Measurements from ENCODE around the gene TNRC6A.
"Not testable (repeated sequence)": the region's sequence is repeated elsewhere in the genome, so short reads cannot be mapped to it uniquely, and the experiment has no call there.

TNRC6A gene

DNA sequence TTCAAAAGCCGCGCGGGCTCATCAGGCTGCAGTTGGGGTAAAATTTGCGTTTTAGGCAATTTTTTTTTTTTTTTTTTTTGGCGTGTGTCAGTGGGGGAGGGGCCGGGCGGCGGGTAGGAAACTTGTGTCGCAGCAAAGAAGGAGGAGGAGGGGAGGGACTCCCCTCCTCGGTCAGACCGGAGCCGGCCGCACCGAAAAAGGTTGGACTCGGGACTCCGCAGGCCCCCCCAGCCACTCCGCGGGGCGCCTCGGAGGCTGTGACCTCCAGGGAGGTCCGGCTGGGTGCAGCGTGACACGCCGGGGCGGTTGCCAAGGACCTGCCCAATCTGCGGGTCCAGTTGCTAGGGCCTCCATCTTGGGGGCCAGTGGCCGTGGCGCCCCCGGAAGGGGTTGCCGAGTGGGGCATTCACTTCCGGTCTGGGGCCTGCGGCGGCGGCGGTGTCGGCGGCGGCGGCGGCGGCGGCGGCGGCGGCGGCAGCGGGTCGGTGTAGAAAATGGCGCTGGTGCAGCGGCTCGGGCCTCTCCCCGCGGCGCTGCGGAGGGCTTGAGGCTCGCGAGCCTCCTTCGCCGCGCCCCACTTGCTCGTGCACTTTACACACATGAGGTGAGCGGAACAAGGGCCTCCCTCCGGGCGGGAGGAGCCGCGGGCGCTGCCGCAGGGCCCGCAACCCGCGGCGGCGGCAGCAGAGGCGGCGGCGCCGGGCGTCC lies at the start of gene TNRC6A:
Gene TNRC6A, plus strand, starts transcription at position 409 of the 708 bp plus-strand sequence. Its CDS starts 191 bp downstream, at position 600.
- peak; percentile 80 for DNase-seq

- DNase-seq, result no peak
These were observed 47.7 kb upstream of the TNRC6A start for GRCh38 chr16:24681793-24682192.

DNA sequence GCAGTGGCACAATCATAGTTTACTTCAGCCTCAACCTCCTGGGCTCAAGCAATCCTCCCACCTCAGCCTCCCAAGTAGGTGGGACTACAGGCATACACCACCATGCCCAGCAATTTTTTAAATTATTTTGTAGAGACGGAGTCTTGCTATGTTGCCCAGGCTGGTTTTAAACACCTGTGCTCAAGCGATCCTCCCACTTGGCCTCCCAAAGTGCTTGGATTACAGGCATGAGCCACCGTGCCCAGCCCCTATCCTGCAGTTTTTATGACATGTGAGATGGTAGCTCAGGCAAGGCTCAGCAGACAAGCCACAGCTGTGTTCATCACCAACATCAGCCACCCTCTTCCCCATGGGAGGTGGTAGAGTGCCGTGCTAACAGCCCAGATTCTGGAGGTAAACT lies 46.2 kb upstream of the TNRC6A start:
- no peak for DNase-seq

DNA sequence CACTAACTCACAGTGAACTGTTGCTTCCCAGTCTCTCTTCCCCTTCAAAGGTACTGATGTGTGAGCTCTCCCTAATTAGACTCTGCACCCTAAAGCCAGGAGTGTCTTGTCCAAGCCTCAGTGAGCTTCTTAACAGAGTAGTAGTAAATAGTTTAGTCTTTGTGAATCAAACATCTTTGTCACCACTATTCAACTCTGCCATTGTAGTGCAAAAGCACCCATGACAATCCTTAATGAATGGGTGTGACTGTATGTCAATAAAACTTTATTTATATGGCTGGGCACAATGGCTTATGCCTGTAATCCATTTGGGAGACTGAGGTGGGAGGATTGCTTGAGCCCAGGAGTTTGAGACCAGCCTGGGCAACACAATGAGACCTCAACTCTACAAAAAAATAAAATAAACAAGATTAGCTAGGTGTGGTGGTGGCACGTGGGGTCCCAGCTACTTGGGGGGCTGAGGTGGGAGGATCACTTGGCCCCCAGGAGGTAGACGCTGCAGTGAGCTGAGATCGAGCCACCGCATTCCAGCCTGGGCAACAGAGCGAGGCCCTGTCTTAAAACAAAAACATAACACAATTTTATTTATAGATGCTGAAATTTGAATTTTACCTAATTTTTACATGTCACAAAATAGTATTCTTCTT lies 45.5 kb upstream of the TNRC6A start:
- no peak for DNase-seq

GRCh38 chr16:24685539-24686432 lies 43.7 kb upstream of the TNRC6A start:
- no peak for DNase-seq

DNA sequence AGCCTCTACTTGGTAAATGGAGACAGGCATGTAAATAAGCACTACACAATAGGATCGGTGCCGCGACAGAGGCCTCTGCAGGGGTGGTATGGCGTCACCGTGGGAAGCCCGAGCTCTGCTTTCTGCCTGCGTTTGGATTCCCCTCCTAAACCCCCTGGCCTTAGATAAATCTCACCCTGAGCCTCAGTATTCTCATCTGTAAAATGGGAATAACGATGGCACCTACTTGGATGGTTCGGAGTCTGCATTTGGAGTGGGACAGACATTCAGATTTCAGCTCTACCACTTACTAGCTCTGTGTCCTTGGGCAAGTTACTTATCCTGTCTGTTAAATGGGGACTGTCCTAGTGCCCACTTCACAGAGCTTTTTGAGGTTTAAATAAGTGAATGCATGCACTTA lies 42.8 kb upstream of the TNRC6A start:
- DNase-seq, result no peak

DNA sequence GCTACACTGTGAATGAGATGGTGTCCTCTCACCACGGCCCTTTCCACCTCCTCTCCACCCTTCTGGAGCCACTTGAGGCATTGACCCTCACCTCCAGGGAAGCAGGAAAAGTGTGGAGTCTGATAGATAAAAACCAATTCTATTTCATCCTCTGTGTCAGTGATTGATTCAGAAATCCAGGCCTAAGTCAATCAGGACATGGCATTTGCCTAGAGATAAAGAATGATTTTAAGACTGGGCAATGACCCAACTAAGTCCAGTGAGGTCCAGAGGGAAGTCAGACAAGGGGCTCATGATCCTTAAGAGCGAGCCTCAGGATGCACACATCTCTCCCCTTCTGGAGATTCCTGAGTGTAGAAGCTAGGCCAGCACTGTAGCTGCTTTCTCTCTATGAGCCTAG lies 41.1 kb upstream of the TNRC6A start:
- no peak for DNase-seq

DNA sequence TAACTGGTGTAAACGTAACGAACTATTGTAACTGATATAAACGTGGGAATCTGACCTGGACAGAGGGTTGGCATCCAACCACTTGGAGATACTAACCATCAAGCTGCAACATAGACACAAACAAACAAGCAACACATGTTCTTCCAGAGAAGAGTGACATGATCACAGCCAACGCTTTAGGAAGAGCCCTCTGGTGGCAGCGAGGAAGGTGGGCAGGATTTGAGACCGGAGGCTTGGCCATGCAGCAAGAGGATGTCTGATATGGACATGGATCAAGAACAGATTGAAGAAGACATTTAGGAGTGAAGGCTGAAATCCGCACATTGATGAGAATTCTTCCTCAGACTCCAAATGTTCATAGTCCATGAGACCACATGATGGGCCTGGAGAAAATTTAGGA lies 40.3 kb upstream of the TNRC6A start:
- DNase-seq, result no peak

DNA sequence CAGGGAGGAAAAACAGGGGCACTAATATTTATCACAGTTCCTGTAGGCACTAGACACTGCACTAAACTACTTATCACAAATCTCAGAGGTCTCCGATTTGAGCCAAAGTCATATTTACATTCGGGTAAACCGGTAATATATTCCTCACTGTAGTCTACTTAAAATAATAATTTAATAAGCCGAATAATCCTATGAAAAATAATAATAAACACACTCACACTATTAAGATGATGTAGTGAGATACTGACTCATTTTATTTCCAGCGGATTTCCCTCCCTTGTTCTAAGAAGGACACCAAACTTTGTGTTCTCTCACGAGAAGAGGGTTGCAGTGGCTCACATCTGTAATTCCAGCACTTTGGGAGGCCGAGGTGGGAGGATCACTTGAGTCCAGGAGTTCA lies 36.6 kb upstream of the TNRC6A start:
- DNase-seq, result no peak

- DNase-seq, result no peak
These were observed 34.5 kb upstream of the TNRC6A start for GRCh38 chr16:24694931-24695330.

DNA sequence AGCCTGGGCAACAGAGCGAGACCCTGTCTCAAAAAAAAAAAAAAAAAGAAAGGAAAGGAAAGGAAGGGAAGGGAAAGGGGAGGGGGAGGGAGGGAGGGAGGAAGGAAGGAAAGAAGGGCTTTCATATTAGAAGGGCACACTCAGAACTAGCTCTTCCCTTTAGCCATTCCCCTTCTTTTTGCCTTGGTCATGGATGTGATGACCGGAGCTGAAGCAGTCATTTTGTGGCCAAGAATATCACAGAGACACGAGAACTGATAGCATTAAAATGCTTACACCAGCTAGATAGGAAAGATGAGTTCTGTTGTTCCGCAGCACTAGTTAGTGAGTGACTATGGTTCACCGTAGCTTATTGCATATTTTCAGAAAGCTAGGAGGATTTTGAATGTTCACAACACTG lies 32.8 kb upstream of the TNRC6A start:
- DNase-seq, result no peak

GRCh38 chr16:24698308-24698707 lies 31.1 kb upstream of the TNRC6A start:
- no peak for DNase-seq

DNA sequence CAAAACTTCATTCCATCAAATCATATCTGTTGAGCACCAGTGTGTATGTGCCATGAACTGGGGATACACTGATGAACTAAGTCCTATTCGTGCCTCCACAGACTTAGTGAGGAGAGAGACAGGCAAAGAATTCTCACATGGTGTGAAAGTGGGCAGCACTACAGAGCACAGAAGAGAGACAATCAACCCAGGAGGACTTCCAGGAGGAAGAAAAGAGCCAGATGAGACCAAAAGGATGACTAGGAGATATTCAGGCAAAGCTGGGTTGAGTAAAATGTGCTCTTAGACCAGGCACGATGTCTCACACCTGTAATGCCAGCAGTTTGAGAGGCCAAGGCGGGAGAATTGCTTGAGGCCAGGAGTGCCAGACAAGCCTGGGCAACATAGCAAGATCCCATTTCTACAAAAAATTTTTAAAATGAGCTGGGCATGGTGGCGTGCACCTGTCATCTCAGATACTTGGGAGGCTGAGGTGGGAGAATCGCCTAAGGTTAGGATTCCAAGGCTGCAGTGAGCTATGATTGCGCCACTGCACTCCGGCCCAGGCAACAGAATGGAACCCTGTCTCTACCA lies 30.2 kb upstream of the TNRC6A start:
- DNase-seq, result no peak

- DNase-seq, result no peak
These were observed 28.7 kb upstream of the TNRC6A start for GRCh38 chr16:24700549-24701392.

- no peak for DNase-seq
These were observed 27.9 kb upstream of the TNRC6A start for GRCh38 chr16:24701521-24701951.

GRCh38 chr16:24707760-24708159 lies 21.7 kb upstream of the TNRC6A start:
- not testable (repeated sequence) for DNase-seq

GRCh38 chr16:24713379-24713778 lies 16.1 kb upstream of the TNRC6A start:
- no peak for DNase-seq

DNA sequence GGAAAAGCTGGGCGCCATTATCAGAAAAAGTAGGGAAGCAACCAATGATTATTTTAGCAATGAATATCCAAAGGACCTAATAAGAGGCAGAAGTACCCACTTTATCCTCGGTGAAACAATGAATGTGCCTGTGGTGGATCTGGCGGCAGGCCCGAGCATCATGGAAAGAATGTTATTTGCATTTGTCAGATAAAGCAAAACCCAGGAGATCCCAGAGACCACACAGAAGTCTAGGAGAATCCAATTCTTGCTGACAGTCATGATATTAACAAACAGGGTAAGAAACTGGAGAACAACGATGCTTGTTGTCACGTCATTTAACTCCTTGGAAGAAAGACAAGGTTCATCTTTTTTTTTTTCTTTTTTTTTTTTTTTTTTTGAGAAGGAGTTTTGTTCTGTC lies 12.0 kb upstream of the TNRC6A start:
- DNase-seq, result no peak

- no peak for DNase-seq
These were observed 10.4 kb upstream of the TNRC6A start for GRCh38 chr16:24718967-24719521.

GRCh38 chr16:24721830-24722238 lies 7.6 kb upstream of the TNRC6A start:
- DNase-seq, result no peak

GRCh38 chr16:24723663-24724062 lies 5.8 kb upstream of the TNRC6A start:
- DNase-seq, result no peak

DNA sequence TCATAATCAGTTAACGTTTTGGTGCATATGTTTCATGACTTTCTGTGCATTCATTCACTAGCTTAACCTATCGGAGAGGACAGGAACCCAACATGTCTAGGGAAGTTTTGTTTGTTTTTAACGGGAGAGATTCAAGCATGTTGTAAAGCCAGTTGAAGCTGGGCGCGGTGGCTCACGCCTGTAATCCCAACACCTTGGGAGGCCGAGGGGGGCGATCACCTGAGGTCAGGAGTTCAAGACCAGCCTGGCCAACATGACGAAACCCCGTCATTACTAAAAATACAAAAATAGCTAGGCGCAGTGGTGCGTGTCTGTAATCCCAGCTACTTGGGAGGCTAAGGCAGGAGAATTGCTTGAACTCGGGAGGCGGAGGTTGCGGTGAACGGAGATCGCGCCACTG lies 1.4 kb upstream of the TNRC6A start:
- DNase-seq, result no peak

Measured in NCI-H1105 (cell line).